Measurements from ENCODE around the gene MCM3.

- TF ChIP-seq, protein P1, sequence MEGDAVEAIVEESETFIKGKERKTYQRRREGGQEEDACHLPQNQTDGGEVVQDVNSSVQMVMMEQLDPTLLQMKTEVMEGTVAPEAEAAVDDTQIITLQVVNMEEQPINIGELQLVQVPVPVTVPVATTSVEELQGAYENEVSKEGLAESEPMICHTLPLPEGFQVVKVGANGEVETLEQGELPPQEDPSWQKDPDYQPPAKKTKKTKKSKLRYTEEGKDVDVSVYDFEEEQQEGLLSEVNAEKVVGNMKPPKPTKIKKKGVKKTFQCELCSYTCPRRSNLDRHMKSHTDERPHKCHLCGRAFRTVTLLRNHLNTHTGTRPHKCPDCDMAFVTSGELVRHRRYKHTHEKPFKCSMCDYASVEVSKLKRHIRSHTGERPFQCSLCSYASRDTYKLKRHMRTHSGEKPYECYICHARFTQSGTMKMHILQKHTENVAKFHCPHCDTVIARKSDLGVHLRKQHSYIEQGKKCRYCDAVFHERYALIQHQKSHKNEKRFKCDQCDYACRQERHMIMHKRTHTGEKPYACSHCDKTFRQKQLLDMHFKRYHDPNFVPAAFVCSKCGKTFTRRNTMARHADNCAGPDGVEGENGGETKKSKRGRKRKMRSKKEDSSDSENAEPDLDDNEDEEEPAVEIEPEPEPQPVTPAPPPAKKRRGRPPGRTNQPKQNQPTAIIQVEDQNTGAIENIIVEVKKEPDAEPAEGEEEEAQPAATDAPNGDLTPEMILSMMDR (IDR thresholded peaks at IDR 0.05), result no peak
- no peak for TF ChIP-seq EP300 (IDR thresholded peaks at IDR 0.05)
Measured at GRCh38 chr6:52326540-52327364, 42.2 kb upstream of the MCM3 start.

Measured in tibial nerve (tissue), 4 donors.